Fibroblast of peridontal ligament (primary cell): ENCODE measurements around the gene TMEM201.
A peak's percentile ranks its signal among the peaks of the same experiment; 100 is the strongest.
"Not testable (repeated sequence)": the region's sequence is repeated elsewhere in the genome, so short reads cannot be mapped to it uniquely, and the experiment has no call there.

Source experiments
- DNase-seq: peaks from one replicate; pipeline ENCODE4 v3.0.0-alpha.2; 2010; ENCODE audit errors: extremely low read depth

Gene TMEM201, protein sequence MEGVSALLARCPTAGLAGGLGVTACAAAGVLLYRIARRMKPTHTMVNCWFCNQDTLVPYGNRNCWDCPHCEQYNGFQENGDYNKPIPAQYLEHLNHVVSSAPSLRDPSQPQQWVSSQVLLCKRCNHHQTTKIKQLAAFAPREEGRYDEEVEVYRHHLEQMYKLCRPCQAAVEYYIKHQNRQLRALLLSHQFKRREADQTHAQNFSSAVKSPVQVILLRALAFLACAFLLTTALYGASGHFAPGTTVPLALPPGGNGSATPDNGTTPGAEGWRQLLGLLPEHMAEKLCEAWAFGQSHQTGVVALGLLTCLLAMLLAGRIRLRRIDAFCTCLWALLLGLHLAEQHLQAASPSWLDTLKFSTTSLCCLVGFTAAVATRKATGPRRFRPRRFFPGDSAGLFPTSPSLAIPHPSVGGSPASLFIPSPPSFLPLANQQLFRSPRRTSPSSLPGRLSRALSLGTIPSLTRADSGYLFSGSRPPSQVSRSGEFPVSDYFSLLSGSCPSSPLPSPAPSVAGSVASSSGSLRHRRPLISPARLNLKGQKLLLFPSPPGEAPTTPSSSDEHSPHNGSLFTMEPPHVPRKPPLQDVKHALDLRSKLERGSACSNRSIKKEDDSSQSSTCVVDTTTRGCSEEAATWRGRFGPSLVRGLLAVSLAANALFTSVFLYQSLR

DNA sequence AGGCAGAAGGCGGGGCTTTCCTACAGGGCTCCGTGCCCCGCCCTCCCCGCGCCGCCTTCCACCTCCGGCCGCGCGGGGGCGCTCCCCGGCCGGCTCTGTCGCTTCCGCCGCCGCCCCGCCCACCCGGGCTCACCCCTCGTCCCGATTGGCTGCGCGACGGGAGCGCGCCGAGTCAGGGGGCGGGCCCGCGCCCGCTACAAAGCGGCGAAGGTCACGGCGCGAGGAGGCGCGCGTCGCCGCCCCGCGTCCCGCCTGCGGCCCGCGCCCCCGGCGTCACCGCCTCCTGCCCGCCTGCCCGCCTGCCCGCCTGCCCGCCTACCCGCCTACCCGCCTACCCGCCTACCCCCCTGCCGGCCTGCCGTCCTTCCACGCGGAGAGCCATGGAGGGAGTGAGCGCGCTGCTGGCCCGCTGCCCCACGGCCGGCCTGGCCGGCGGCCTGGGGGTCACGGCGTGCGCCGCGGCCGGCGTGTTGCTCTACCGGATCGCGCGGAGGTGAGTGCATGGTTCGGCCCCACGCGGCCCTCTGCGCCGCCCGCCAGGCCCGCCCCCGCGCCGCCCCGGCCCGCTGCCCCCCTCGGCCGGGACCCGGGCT is at the start of gene TMEM201:
Gene TMEM201 (plus strand): TSS at position 361 of the 593 bp plus-strand sequence. CDS start 20 bp downstream, at position 381.
- peak; percentile 82 for DNase-seq

DNA sequence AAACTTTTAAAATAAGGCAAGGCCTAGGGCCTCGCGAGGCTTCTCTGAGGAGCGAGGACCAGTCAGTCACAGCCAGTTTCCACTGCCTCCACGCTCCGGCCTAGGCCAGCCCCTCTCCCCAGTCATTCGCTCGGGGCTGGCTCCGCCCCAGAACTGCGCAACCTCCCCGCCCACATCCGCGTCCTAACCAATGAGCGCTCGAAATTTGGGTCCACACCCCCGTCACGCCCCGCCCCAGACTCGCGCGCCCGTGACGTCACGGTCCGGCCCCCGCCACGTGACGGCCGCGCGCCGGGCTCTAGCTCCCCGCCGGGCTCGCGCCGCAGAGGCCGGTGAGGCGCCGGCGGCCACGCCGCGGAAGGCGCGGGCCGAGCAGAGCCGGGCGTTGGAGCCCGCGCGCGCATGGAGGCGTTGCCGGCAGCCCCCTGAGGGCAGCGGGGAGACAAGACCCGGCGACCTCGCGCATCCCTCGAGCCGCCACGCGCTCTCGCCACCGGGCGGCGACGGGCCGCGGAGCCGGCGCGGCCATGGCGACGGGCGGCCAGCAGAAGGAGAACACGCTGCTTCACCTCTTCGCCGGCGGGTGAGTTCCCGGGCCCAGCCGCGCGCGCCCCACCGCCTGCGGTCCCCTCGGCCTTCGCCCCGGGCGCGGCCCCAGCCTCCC is 49.4 kb upstream of the TMEM201 start, which contains the start of gene SLC25A33:
Gene SLC25A33 (plus strand): TSS at position 301 of the 664 bp plus-strand sequence. CDS start 227 bp downstream, at position 528.
- DNase-seq: peak; percentile 97

DNA sequence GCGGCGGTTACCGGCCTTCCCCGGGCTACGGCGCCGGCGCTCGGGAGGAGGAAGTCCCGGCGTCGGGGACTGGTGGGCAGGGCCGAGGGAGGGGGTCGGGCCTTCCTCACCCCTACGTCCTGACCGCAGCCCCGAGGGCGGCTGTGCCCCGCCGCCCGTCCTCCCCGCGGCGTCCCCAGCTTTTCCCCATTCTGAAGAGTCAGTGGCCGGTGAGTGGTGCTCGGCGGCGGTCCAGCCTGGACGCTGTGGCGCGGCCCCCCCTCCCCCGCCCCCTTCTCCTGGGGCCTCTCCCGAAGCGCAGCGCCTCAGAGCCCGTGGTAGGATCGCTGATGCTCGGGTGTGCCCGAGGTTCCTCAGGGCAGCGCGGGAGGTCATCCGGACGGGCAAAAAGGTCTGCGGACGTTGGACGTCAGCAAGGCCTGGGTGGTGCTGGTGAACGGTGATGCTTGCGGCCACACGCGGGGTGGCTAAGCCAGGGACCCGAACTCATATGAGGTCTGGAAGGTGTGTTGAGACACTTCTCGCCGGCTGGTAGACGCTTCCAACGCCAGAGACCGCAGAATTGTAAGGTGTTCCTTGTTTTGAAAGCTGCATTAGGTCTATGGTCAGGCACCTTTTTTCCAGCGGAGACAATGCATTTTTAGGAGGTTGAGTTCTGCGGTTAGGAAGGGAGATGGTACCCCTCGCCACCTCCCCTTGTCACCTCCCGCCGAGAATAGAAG is 48.7 kb upstream of the TMEM201 start:
- peak; percentile 38 for DNase-seq

DNA sequence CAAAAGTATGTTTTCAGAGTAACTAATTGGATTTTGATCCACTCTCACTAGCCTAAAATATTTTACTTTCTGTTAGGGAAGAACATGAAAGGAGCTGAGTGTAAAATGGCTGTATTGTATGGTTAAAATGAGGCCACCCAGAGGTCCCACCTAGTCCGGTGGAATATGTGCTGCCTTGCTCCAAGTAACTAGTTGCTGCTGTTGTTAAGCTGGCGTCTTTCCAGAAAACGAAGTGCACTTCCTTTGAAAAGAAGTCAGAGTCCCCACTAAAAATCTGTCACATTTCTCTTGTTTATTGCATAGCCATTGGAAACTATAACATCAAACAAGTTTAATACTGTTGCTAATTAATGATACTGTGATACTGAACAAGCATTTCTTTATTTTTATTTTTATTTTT is 46.3 kb upstream of the TMEM201 start:
- DNase-seq: peak; percentile 61

DNA sequence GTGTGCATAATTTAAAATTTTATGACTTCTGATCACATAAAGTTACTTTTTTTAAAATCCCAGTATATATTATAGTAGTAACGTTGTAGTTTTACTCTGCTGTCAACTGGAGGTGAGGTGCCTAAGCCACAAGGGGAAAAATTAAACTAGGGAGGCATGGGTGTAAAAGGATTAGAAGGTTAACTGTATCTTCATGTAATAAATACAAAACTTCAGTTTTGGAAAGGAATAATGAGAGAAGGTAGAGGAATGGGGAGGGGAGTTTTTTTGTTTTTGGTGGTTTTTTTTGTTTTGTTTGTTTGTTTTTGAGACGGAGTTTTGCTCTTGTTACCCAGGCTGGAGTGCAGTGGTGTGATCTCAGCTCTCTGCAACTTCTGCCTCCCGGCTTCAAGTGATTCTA is 43.8 kb upstream of the TMEM201 start:
- no peak for DNase-seq

DNA sequence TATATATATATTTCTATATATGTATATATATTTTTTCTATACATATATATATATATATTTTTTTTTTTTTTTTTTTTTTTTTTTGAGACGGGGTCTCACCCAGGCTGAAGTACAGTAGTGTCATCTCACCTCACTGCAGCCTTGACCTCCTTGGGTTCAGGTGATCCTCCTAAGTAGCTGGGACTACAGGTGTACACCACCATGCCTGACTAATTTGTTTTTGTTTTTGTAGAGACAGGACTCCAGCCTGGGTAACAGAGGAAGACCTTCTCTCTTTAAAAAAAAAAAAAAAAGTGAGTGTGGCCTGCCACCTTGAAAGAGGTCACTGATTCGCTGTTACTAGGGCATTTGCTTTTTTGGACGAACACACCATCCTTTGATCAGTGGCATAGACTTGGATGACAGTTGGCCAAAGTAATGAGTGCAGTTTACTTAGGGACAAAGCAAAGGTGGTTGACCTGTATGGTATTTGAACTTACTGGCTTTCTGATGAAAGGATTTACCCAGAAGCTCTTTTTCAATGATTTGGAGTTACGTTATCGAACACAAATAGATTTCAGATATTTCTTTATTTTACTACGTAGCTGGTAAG is 38.7 kb upstream of the TMEM201 start:
- DNase-seq: no peak

DNA sequence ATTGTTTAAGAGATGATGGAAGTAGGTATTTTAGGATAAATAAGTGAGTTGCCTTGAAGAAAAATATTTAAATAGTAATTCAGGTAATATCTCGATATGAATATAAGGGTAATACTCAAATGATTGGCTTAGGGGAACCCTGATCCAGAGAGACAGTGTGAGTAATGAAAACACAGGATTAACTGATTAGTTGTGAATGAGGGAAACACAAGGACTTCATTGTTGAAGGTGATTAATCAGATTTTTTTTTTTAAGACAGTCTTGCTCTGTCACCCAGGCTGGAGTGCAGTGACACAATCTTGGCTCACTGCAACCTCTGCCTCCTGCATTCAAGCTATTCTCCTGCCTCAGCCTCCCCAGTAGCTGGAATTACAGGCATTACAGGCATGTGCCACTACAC is 36.7 kb upstream of the TMEM201 start:
- no peak for DNase-seq

DNA sequence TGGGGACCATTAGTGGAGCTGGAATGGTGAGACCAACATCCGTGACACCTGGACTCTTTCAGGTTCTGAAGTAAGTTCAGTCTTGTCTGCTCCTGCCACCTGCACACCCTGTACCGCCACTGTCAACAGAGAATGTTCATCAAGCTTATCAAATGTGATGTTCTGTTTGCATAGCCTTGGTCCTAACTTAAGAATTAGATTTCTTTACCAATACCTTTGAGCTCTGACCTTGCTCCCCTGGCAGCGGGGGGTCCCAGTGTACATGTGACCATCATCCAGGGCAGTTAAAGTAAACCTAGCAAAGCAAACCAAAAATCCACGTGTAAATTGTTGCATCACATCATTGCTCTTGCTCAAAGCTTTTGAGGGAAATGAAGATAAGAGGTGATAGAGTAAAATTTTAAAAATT is 35.0 kb upstream of the TMEM201 start:
- DNase-seq: no peak

DNA sequence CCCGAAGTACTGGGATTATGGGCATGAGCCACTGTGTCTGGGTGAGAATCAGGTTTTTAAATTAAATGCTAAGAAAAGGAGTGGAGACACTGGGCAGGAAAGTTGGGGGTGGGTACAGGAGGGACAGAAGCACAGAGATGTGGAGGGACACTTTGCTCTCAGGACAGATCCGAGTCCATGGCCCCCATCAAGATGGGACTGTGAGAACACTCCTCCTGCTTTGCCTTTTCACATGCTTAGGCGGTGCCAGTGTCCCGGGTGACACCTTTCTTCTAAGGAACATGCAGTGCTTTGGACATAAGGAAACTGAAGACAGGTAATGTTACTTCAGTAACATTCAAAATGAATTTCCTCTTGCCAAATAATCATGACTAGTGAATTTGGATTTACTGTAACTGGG is 32.8 kb upstream of the TMEM201 start:
- DNase-seq: no peak

DNA sequence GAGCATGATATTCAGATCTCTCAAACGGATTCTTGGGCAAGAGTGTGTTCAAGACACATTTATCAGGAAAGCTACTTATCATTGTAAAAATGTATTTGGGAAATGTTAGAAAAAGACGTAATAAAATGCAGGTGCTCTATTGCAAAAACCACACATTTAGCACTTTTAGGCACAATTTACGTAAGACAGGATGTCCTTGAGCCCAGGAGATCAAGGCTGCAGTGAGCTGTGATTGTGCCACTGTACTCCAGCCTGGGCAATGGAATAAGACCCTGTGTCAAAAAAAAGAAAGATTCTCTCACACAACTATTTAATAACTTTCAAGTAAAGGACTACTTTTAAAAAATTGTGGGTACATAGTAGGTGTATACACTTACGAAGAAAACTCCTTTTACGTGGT is 31.1 kb upstream of the TMEM201 start:
- no peak for DNase-seq

DNA sequence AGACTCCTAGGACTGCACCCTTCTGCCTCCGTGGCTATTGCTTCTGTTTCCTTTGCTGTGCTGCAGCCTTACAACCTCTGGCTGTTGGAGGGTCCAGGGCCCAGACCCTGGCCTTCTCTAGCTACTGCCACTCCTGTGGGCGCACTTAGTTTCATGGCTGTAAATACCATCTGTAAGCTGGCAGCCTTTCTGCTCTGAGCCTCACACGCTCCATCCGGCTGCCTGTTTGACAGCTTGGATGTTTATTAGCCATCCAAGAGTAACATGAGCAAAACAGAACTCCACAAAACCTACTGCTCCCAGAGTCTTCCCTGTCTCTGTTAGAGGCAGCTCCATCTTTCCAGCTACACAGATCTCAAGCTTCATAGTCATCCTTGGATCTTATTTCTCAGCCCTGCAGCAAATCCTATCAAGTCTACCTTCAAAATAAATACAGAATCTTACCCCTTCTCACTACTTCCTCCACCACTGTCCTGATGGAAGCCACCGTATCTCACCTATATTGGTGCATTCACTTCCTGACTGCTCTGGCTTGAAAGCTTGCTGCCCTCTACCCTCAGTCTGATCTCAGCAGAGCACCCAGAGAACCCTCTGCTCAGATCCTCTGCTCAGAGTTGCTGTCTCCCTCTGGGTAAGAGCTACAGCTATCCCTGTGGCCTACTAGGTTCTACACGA is 30.3 kb upstream of the TMEM201 start:
- no peak for DNase-seq

DNA sequence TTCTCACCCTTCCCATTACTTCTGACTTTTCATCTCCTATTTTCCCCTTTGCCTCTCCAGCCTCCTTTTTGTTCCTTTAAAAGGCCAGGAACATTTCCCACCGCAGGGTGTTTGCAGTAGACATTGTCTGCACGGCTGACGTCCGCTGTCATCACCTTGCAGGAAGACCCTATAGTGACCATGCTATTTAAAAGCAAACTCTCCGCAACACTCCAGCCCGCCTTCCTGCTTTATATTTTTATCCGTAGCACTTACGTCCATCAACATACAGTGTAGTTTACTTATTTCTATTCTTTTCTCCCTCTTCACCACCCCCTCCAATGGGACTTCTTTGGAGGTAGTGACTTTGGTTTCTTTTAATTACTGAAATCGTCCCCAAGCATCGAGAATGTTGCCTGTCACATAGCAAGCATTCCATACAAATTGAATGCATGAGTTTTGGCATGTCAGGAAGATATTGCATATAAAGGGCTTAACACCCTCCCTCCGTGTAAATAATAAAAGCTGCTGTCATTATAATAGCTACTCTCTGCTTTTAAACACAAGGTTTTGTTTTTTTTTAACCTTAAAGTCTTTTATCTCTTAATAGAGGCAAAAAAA is 29.7 kb upstream of the TMEM201 start:
- DNase-seq: no peak

DNA sequence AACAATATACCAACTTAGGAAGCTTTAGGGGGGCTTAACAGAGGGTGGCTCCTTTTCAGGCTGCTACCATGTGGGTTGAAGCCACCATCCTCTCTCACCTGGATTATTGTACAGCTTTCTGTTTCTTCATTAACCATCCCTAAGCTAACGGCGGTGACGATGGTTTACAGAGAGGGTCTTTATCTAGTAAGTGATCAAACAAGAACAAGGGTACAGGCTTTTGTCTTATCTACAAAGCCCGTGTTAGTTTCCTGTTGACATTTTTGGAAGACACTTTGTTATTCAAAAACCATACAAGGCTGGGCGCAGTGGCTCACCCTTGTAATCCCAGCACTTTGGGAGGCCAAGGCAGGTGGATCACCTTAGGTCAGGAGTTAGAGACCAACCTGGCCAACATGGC is 29.0 kb upstream of the TMEM201 start:
- no peak for DNase-seq

DNA sequence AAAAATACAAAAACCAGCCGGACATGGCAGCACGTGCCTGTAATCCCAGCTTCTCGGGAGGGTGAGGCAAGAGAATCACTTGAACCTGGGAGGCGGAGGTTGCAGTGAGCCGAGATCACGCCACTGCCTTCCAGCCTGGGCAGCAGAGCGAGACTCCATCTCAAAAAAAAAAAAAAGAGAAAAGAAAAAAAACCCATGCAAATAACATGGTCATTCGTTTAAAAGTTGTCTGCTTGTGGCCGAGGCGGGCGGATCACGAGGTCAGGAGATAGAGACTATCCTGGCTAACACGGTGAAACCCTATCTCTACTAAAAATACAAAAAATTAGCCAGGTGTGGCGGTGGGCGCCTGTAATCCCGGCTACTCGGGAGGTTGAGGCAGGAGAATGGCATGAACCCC is 28.6 kb upstream of the TMEM201 start:
- DNase-seq: not testable (repeated sequence)

DNA sequence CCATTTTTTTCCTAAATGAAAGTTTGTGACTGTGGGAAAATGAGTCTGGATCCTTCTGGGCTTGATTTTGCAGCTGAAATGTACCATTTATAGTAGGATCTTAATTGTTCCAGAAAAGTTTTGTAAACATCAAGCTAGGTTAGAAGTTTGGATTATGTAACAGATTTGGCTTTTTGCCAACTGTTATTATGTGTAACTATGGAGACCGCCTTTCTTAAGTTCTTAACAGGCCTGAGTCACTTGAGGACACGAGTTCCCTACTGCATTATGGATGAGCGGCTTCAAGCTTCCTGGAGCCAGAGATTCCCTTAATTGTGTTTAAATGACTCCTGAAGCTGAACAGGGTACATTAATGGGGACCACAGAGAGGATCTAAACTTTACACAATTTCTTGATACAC is 27.3 kb upstream of the TMEM201 start:
- peak; percentile 97 for DNase-seq

DNA sequence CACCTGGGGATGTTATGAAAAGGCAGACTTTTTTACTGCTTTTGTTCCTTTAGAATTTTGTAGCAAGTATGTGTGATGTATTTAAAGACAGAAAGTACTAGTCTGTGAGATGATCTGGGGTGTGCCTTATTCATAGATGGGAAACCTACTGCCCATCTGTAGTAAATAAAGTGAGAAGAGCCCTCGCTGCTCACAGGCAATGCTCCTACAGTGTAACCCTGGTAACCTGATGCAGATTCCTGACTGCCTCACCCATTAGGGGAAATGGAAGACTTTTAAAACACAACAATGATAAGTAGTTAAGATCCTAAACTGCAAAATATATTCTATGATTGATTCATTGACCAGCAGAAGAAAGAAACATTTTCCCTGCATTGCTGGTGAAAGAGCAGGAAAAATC is 19.4 kb upstream of the TMEM201 start:
- DNase-seq: no peak

DNA sequence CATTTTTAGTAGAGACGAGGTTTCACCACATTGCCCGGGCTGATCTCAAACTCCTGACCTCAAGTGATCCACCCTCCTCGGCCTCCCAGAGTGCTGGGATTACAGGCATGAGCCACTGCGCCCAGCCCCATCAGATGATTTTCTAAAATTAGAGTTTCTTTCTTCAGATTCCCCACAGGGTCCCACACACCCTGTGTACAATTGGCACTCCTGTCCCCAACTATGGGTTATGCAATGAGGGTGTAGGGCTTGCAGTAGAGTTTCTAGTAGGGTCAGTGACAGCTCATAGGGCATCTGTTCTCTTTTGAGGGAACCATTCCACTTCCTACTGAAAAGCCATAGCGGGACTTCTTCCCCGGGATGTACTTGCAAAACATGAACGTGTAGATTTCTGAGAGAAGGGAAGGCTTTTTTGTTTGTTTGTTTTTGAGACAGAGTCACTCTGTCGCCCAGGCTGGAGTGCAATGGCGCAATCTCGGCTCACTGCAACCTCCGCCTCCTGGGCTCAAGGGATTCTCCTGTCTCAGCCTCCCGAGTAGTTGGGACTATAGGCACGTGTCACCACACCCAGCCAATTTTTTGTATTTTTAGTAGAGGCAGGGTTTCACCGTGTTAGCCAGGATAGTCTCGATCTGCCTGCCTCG is 17.7 kb upstream of the TMEM201 start:
- peak; percentile 8 for DNase-seq

DNA sequence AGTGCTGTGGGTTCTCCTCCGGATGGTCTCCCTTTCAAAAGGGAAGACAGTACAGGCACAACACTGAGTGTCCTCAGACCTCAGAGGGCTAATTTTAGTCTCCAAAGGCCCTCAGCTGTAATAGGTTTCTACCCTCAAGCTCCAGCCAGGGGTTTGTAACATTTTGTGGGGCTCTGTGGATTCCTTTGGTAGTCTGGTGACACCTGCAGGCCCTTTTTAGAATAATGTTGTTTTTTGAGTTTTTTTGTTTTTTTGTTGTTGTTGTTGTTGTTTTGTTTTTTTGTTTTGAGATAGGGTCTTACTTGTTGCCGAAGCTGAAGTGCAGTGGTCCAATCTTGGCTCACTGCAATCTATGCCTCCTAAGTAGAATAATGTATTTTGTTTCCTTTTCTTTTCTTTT is 15.0 kb upstream of the TMEM201 start:
- DNase-seq: peak; percentile 55

DNA sequence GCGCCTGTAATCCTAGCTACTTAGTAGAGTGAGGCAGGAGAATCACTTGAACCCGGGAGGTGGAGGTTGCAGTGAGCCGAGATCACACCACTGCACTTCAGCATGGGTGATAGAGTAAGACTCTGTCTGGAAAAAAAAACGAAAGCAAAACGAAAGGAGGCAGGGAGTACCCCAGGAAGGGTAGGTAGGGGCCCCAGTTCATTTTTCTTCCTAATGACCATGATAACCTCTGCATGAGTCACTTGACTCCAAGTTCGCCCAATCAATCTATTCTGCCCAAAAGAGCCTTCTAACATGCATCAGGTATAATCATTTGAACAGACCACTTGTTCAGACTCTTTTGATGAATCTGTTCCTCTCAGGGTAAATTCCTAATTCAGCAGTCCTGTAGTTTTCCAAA is 13.2 kb upstream of the TMEM201 start:
- DNase-seq: no peak

DNA sequence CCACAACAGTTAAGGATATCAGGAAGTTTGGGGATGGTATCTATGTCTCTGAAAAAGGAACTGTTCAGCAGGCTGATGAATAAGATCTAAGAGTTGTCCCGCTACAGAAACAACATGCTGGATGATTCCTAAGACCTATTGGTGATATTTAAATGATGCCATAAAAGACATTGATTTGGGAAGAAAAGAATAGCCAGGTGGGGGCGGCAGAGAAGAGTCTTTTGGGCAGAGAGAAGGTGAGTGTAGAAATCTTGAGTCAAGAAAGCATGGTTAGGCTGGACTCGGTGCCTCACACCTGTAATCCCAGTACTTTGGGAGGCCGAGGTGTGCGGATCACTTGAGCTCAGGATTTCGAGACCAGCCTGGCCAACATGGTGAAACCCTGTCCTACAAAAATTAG is 11.8 kb upstream of the TMEM201 start:
- DNase-seq: no peak
